NCI-H2081 (cell line): ENCODE data around the gene EFCAB6.
"Not testable (repeated sequence)": the region's sequence is repeated elsewhere in the genome, so short reads cannot be mapped to it uniquely, and the experiment has no call there.

Experiments used
- DNase-seq, 2 experiments: peaks; one replicate each; lab custom pipeline; 2025; lab: John Stamatoyannopoulos, UW

Gene EFCAB6

DNA sequence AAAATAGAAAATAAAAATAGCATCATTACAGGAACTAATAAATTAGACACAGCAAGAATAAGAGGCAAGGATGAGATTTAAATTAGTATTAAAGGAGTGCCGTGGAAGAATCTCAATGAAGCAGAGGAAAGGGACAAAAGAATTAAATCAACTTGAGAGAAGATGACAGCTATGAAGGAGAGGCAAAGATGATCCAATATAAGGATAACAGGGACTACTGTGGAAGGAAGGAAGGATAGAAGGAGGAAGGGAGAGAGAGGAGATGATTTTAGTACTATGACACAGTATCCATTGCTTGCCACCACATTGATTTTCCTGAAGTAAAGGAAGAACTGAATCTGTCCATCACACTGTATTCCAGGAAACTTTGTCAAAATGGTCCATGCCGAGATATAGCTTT, 98.0 kb downstream of the EFCAB6 start:
- no peak for DNase-seq

DNA sequence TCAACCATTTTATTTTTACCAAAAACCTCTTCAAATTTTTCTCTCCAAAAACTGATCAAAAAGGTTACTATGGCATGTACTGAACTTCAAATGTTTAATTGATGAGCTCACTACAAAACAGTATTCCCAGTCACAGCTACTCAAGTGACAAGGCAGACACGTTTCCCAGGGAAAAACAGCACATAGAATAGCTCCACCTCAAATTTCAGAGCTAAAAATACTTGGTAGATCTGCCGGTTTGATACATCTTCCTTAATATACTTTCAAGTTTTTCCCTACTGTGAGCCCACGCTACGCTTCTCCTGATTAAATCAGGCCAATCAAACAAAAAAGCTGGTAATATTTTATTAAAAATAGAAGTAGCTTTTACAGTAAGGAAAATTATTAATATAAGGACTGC, 100.4 kb downstream of the EFCAB6 start:
- no peak for DNase-seq

DNA sequence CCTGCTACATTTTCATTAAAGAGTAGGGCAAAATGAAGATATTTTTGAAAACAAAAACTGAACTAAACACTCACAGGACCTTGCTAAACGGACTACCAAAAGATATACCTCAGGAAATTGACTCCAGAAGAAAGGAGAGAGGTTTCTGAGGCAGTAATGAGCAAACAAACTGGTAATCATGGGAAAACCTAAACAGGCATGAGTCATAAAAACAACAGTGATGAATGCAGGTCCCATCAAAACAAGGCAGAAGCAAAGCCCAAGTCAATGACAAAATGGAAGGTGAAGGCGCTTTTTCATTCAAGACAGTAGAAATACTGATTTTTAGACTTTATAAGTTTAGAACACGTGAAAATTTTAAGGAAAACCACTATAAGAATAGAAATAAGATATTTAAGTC, 104.5 kb downstream of the EFCAB6 start:
- no peak for DNase-seq

DNA sequence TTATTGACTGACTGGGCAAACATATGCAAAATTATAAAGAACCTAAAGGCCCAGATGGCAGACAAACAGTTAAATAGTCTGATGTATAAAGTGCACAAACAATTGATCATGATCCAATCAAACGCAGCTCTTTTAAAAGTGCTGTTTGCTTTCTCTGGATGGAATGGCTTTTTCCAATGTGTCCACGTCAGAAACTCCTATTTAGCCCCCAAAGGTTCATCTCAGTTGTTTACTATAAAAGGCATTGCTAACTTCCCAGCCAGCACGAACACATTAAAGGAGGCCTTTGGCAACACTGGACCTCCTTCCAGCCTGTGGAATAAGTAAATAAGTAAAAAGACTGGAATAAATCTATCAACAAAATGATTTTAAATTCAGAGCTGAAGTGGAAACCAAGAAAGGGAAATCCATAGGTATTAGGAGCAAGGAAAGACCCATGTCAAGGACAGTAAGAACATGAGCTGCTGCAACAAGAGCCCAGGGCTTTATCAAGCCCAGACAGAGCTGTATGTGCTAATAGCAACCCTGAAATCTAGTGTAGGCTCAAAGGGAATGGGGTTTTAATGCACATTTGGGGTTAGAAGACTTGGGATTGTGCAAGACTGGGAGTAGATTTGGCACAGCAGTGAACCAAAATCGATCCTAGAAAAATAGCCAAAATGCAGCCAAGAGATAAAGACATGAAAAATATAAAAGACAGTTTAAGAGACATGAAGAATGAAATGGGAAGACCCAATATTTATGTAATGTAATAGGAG, 105.4 kb downstream of the EFCAB6 start:
- DNase-seq = no peak

DNA sequence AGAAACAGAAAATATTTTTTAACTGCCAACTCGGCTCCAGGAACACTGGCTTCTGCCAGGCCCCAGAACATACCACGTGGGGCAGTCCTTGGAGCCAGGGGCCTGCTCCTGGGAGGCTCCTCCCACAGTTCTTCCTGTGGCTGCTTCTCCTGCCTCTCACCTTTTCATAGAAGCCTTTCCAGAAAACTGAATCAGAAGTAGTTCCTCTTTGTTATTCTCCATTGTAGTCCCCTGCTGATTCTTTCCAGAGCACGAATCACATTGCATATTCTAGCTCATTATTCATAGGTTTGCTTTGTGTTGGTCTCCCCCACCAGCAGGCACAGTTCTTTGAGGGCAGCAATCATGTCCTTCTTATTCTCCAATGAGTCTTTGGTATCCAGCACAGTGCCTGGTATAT, 106.0 kb downstream of the EFCAB6 start:
- DNase-seq = no peak

DNA sequence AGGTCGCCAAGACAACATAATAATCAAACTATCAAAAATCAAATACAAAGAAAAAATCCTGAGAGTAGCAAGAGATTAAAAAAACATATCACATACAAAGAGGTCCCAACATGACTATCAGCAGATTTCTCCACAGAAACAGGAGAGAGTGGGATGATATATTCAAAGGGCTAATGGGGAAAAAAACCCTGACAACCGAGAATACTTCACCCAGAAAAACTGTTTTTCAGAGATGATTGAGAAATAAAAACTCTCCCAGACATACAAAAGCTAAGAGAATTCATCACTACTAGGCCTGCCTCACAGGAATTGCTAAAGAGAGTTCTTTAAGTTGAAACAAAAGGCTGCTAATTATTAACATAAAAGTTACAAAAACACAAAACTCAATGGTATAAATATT, 108.1 kb downstream of the EFCAB6 start:
- DNase-seq = no peak

DNA sequence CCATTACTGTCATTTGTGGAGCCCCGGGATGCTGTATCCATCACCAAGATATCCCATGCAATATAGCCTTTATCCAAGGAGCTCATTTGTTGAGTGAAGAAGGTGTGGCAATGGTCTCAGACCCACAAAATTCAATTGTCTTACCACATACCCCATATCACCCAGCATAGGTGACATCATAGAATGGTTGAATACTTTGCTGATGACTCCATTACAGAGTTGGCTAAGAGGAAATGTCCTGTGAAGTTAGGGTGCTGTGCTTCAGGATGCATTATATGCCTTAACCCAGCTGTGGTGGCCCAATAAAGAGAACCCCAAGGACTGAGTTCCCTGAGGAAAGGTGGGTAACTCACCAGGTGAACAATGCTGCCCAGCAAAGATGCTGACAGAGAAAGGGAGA, 113.7 kb downstream of the EFCAB6 start:
- no peak for DNase-seq

DNA sequence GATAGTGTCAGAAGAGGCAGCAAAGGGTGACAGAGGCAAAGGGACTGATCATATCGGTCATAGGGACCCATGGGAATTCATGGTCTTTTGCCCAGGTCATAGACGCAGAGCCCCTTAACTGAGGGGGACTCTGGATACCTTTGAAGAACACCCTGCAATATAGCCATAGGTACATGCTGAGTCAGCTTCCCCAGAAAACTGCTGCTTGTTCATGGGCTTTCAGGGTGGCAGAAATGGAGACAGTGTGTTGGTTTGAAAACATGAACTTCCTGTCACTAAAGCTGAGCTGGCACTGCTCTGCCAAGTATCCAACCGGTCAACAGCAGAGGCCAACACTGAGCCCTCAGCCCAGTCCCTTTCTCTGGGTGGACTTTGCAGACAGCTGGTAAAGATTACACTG, 114.2 kb downstream of the EFCAB6 start:
- no peak for DNase-seq

DNA sequence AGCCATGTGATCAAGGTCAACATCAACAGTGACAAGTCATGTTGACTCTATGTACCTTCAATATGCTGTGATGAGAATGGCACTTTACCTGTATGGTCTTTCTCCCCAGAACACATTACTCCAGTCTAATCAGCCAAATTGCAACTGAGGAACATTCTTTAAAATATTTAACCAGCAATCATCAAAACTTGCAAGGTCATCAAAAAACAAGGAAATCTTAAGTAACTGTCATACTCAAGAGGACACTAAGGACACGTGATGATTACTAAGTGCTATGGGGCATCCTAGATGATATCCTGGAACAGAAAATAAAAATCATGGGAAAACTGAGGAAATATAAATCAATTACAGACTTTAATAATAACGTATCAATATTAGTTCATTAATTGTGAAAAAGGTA, 118.9 kb downstream of the EFCAB6 start:
- DNase-seq = no peak

DNA sequence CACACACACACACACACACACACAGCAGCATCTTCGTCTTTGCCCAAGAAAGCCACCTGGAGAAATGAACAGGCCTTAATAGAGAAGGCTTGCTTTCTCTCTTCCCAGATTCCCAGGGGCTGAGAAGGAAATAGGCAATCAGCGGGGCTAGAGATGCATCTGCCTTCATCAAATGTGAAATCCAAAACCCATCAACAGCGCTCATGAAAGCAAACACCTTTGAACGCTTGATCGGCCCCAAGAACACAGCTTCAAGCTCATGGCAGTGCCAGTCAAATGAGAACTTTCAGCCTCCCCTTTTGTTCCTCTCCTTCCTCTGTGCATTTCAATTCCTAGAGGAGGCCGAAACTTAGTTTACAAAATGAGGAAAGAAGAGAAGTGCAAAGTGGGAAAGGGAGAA, 122.7 kb downstream of the EFCAB6 start:
- no peak for DNase-seq

DNA sequence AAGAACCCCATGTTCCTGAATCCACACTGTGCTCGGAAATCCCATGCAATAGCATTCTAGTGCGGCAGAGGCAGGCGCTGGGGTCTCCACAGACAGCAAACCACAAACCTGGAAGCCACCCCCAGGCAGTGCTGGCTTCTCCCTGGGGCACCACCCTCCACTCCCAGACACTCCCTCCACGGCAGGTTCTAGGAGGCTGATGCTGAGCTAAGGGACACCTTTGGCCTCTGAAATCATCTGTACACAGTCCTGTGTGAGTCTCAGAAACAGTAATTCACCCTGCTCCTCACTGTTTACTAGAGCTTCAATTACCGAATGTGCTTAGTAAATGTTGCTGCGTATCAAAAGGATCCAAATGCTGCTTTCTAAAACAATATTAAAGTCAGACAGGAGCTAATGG, 129.3 kb downstream of the EFCAB6 start:
- DNase-seq = no peak

DNA sequence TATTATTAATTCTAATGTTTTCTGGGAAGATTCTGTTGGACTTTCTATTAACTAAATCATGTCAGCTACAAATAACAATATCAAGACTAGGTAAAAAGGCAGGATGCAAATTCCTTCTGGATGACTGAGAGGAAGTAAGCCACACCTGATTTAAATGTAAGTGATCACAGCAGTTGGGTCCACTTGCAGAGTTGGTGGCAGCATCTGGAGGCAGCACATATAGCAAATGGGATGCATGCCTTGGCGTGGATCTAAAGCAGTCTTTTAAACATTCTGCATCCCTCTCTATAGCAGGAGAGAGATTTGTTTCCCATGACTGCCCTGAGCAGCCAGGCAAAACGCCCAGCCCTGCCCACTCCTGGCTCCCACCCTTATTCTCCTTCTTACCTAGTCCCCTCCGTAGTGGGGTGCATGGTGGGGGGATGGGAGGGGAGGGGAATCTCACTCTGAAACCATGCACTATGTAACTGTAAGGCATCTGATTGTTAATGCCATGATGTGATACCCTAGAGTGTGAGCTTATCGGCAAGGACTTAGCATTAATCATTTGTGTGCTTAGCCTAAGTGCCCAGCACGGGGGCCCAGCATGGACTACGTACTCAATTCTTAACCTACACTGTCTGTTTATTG, 130.3 kb downstream of the EFCAB6 start:
- no peak for DNase-seq

DNA sequence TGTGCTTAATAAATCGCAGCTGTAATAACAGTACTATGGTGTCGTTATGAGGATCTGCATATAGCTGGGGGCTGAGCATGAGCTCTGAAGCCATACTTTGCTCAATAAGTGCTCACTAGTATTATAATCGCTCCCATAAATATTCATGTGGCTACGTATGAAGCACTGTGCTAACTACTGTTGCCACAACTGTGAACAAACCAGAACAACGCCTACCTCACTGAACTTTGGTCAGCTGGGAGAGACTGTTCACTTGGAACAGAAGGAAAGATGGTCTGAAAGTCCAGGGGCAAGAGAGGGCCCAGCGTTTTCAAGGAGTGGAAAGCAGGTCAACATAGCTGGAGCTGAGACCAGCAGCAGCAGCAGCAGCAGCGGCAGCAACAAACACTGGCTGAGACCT, 141.6 kb downstream of the EFCAB6 start:
- DNase-seq = no peak

DNA sequence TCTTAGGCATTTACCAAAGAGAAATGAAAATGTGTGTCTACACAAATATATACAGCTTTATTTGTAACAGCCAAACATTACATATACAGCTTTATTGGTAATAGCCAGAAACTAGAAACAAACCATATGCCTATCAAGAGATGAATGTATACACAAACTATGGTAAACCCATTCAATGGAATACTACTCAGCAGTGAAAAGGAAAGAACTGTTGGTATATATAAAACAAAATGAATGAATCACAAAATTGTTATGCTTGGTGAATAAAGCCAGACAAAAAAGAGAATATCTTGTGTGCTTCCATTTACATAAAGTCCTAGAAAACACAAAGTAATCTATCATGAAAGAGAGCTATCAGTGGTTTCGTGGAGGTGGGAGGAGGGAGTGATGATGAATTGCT, 142.9 kb downstream of the EFCAB6 start:
- no peak for DNase-seq

DNA sequence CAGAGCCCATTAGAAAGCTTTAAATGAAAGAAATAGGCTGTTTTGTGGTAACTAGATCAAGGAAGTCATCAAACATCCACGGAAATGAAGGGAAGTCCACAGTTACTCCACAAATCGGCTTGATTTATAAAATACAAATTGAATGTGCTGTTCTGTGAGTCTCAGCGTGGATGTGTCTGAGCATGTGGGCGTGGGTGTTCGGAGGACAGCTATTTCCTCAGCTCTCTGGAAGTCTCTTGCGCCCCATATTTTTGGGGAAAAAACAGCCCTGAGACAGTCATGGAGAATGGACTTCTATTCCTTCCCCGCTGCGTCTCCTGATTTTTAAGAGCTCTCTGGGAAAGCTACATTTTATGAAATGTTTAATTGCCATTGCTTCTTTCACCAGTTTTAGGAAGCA, 144.4 kb downstream of the EFCAB6 start:
- DNase-seq = no peak

DNA sequence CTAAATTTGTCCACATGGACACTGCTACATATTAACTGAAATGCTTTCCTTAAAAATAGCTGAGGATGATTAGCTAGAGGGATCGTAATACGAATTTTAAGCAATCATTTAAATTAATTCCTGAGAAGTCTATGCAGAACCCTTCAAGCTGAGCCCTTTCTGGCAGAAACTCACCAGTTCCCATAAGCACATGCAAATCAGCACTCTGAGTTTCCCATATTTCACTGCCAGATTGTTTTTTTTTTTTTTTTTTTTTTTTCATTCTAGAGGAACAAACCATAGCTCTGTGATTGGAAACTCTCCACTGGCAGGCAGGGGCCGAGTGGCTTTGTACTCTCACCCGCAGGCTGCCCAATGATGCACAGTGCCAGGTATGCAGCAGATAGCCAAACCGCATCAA, 145.6 kb downstream of the EFCAB6 start:
- DNase-seq = no peak

DNA sequence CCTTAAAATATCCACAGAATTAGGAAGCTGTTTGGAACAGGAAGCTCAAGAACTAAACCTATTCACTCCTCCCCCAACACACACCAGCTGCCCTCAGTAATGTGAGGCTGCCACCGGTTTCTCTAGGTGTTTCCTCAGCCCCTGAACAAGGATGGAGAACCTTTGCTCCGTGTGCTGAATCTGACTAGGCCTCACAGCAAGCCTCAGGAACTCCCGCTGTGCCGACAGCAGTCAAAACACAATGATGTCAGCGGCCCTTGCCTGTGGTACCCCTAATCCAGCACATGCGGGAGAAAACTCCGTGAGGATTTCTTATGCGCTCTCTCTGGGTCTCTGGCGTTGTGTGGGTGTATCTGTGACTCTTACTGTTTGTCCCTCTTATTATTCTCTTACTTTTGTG, 153.3 kb downstream of the EFCAB6 start:
- DNase-seq = no peak

DNA sequence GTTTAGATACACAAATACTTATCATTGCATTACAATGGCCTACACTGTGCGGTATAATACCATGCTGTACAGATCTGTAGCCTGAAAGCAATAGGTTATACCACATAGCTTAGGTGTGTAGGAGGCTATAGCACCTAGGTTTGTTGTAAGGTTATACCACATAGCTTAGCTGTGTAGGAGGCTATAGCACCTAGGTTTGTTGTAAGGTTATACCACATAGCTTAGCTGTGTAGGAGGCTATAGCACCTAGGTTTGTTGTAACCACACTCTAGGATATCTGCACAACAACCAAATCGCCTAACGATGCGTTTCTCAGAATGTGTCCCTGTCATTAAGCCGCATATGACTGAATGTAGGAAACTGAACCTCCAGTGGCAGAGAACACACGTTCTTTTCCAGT, 155.5 kb downstream of the EFCAB6 start:
- not testable (repeated sequence) for DNase-seq

DNA sequence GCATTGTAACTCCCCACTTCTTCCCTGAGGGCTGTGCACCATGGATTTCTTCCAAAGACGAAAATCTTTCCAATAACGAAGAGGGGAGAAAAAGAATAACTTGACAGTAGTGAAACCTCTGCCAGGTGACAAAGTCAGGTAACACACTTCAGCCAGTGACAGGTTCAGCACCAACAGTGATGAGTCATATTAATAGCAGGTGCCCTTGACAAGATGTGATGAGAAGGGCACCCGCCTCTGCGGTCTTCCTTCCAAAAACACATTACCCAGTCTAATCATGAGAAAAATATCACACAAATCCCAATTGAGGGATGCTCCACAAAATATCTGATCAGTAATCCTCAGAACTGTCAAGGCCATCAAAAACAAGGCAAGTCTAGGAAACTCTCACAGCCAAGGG, 157.8 kb downstream of the EFCAB6 start:
- no peak for DNase-seq

DNA sequence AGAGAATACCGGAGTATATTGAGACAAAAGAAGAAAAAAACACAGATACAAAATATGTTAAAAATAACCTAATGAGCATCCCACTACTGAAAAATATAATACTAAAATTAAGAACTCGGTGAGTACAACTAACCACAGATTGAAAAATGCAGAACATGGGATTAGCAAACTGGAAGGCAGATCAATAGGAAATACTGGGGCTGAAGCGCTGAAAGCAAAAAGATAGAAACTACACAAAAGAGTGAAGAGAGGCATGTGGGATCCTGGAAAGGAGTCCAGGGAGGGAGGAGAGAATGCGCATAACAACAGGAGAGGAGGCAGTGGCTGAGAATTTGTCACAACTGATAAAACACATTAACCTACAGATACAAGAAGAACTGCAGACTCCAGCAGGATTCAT, 159.3 kb downstream of the EFCAB6 start:
- DNase-seq = no peak

DNA sequence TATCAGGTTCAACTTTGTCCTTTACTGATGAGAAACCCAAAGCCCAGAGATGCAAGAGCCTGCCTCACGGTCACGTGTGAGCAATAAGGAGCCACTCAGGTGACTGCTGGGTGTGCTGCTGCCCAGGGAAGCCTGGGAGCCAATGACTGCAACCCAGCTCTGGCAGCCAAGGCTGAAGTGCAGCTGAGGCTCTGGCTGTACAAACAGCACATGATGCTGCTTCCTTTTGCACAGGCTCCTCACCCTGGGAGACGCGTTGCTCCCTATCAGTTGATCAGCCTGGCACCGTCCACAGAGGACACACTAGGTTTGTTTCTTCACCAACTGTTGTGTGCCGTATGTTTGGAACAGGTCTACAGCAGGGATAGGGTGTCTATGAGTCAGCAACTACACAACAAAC, 168.7 kb downstream of the EFCAB6 start:
- DNase-seq = no peak

DNA sequence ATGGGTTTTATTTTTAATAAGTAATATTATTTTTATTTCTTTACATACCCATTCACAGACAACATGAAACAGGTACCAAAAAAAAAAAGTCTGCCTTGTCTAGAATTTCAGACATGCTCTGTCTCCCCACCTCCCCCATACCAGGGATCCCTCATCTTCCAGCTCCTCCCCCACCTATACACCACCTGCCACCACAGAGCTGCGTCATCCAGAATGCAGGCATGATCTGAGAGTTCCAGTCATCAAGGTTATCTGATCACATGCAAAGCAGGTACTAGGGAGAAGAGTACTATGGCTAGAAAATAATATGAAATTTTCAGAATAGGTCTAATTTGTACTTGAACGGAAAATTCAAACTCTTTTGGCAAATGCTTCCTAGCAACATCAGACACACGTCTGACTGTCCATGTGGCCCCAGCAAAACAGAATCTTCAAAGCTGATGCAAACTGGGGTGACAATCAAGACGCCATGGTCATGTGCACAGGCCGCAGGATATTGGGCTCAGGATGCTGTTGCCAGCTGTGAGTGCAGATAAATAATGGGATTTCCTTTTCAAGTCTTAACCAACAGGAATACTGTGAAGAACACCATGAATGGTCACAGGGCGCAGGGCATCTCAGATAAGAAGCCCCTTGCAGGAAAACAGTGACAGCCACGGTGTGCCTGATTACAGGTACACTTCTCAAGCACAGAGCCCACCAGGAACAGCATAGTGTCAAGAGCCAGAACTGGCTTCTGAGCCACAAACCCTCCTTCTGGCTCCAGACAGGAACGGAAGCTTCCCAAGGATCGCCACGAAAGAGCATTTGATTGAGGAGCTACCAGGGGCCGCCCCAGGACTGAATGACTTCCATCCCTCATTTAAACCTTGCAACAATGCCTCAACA, 169.5 kb downstream of the EFCAB6 start:
- DNase-seq = no peak
